Smooth muscle cell (in vitro differentiated cells): ENCODE data around the gene NEK11. TPM values are rescaled to one million over a fixed set of nuclear protein-coding genes. Genes with fewer than 3 reads are reported as not detected.

ENCODE experiments used
- DNase-seq: peaks from one replicate; lab custom pipeline; 2025; ENCODE audit not compliant: unreplicated experiment; lab: John Stamatoyannopoulos, UW
- H2AFZ ChIP-seq: fragments of 200-600 bp; sonication (generic); 2 replicates; pipeline ENCODE4 v1.6.0; 2016; ENCODE audit warnings: antibody characterized with exemption, low read depth, mild to moderate bottlenecking
- H3F3A ChIP-seq: fragments of 200-600 bp; sonication (generic); 2 replicates; pipeline ENCODE4 v1.6.0; 2017; ENCODE audit warnings: antibody characterized with exemption, low read depth
- H3K27ac ChIP-seq: fragments of 200-600 bp; sonication (generic); 2 replicates; pipeline ENCODE4 v1.5.1; 2016; ENCODE audit warnings: low read depth, mild to moderate bottlenecking
- H3K27me3 ChIP-seq: fragments of 200-600 bp; sonication (generic); 2 replicates; pipeline ENCODE4 v1.6.1; 2016; ENCODE audit warnings: low read depth, mild to moderate bottlenecking
- H3K36me3 ChIP-seq: fragments of 200-600 bp; sonication (generic); 2 replicates; pipeline ENCODE4 v1.5.1; 2016; ENCODE audit warnings: low read depth
- H3K4me1 ChIP-seq: fragments of 200-600 bp; sonication (generic); 2 replicates; pipeline ENCODE4 v1.5.1; 2016; ENCODE audit warnings: low read depth
- H3K4me2 ChIP-seq: fragments of 200-600 bp; sonication (generic); 2 replicates; pipeline ENCODE4 v1.6.0; 2016; ENCODE audit warnings: mild to moderate bottlenecking
- H3K4me3 ChIP-seq: fragments of 200-600 bp; sonication (generic); 2 replicates; pipeline ENCODE4 v1.5.1; 2016; ENCODE audit warnings: mild to moderate bottlenecking
- H3K79me2 ChIP-seq: fragments of 200-600 bp; sonication (generic); 2 replicates; pipeline ENCODE4 v1.6.0; 2016; ENCODE audit warnings: low read depth, mild to moderate bottlenecking
- H3K9ac ChIP-seq: fragments of 200-600 bp; sonication (generic); 2 replicates; pipeline ENCODE4 v1.6.0; 2016; ENCODE audit warnings: low read depth
- H3K9me3 ChIP-seq: fragments of 200-600 bp; sonication (generic); replicated peaks from 2 replicates; pipeline ENCODE4 v1.5.1; 2016; ENCODE audit warnings: low read depth
- H4K20me1 ChIP-seq: fragments of 200-600 bp; sonication (generic); 2 replicates; pipeline ENCODE4 v1.6.0; 2016; ENCODE audit warnings: low read depth
- WGBS: methylation state at CpG from one replicate; pipeline ENCODE4 v1.1.7; 2016; ENCODE audit warnings: low lambda C conversion rate; 5-methylcytosine and 5-hydroxymethylcytosine counted together
- polyA plus RNA-seq: library from polyadenylated mRNA; unstranded; fragments of >200 nt; fragmentation: Nextera tagmentation; extraction: Ambion mirVana; gene quantifications from 2 replicates; pipeline ENCODE4 v1.2.1, GENCODE V29; 2016
- total RNA-seq: library from RNA; depleted of rRNA; stranded (reverse); fragments of >200 nt; gene quantifications from 2 replicates; pipeline ENCODE4 v1.2.3, GENCODE V29; 2014
- TF ChIP-seq, protein P1 (sequence below): fragments of 200-600 bp; sonication (generic); IDR thresholded peaks from 2 replicates; pipeline ENCODE4 v1.5.1; 2017; ENCODE audit warnings: borderline replicate concordance, mild to moderate bottlenecking, antibody characterized with exemption; ENCODE audit not compliant: insufficient read depth, poor library complexity, severe bottlenecking

Gene NEK11
- total and polyA plus RNA-seq, 2 experiments from 2014 or later: 3.0 to 3.3 TPM

GRCh38 chr3:131008326-131008725, 18.4 kb upstream of the NEK11 start:
- TF ChIP-seq, protein P1, sequence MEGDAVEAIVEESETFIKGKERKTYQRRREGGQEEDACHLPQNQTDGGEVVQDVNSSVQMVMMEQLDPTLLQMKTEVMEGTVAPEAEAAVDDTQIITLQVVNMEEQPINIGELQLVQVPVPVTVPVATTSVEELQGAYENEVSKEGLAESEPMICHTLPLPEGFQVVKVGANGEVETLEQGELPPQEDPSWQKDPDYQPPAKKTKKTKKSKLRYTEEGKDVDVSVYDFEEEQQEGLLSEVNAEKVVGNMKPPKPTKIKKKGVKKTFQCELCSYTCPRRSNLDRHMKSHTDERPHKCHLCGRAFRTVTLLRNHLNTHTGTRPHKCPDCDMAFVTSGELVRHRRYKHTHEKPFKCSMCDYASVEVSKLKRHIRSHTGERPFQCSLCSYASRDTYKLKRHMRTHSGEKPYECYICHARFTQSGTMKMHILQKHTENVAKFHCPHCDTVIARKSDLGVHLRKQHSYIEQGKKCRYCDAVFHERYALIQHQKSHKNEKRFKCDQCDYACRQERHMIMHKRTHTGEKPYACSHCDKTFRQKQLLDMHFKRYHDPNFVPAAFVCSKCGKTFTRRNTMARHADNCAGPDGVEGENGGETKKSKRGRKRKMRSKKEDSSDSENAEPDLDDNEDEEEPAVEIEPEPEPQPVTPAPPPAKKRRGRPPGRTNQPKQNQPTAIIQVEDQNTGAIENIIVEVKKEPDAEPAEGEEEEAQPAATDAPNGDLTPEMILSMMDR: no peak

GRCh38 chr3:131009698-131010097, 17.0 kb upstream of the NEK11 start:
- no peaks in the 10 kb centered on the region for H3K27me3 ChIP-seq
- H3K9me3 ChIP-seq: no peaks in the 10 kb centered on the region
- no peak overlapping the region for H2AFZ ChIP-seq
- TF ChIP-seq, protein P1: no peak
- H3F3A ChIP-seq: no peaks in the 10 kb centered on the region
- H3K79me2 ChIP-seq: no peaks in the 10 kb centered on the region
- H3K4me2 ChIP-seq: no peak overlapping the region
- no peaks in the 10 kb centered on the region for H3K4me1 ChIP-seq
- WGBS: 100% methylated on average over 1 of the region's 1 CpG
- H4K20me1 ChIP-seq: no peaks in the 10 kb centered on the region
- no peak for DNase-seq
- no peak overlapping the region for H3K27ac ChIP-seq
- H3K4me3 ChIP-seq: no peak overlapping the region
- H3K9ac ChIP-seq: no peak overlapping the region
- H3K36me3 ChIP-seq: no peaks in the 10 kb centered on the region

More at GRCh38 chr3:131008326-131008725, 18.4 kb upstream of the NEK11 start:
- H3K4me1 ChIP-seq: no peaks in the 10 kb centered on the region
- H3K79me2 ChIP-seq: no peaks in the 10 kb centered on the region
- no peak for DNase-seq
- H2AFZ ChIP-seq: no peak overlapping the region
- H3K27ac ChIP-seq: no peak overlapping the region
- no peak overlapping the region for H3K4me3 ChIP-seq
- no peaks in the 10 kb centered on the region for H3K36me3 ChIP-seq
- no peak overlapping the region for H3K9ac ChIP-seq
- WGBS: 100% methylated on average over 1 of the region's 1 CpG
- no peaks in the 10 kb centered on the region for H4K20me1 ChIP-seq
- no peaks in the 10 kb centered on the region for H3F3A ChIP-seq
- no peaks in the 10 kb centered on the region for H3K27me3 ChIP-seq
- H3K9me3 ChIP-seq: no peaks in the 10 kb centered on the region
- H3K4me2 ChIP-seq: no peak overlapping the region

DNA sequence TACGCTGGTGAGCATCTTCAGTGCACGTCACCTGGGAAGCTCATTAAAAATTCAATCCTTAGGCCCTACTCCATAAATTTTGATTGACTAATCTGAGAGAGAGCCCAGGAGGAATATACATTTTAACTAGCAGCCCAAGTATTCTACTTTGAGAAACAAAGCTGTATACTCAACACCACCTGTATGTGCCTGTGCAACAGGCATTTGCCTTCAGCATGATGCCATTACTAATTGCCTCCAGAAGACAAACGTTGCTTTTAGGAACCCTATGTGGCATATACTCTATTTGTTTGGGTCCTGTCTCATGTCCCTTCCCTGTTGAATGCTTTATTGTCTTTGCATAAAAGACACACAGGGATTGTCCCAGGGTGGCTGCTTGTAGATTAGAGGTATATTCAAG, 7.7 kb upstream of the NEK11 start:
- Histone ChIP-seq H3F3A (no peaks in the 10 kb centered on the region), H3K27ac (no peak overlapping the region), H3K4me2 (no peak overlapping the region), H3K9me3 (no peaks in the 10 kb centered on the region), H3K9ac (no peak overlapping the region), H2AFZ (no peak overlapping the region), H3K36me3 (no peaks in the 10 kb centered on the region), H3K27me3 (no peaks in the 10 kb centered on the region), H3K4me3 (no peak overlapping the region), H3K79me2 (no peaks in the 10 kb centered on the region), H4K20me1 (no peaks in the 10 kb centered on the region), H3K4me1 (no peaks in the 10 kb centered on the region)
- no peak for DNase-seq
- TF ChIP-seq, protein P1: no peak
- WGBS: 87% methylated on average over 3 of the region's 3 CpGs

DNA sequence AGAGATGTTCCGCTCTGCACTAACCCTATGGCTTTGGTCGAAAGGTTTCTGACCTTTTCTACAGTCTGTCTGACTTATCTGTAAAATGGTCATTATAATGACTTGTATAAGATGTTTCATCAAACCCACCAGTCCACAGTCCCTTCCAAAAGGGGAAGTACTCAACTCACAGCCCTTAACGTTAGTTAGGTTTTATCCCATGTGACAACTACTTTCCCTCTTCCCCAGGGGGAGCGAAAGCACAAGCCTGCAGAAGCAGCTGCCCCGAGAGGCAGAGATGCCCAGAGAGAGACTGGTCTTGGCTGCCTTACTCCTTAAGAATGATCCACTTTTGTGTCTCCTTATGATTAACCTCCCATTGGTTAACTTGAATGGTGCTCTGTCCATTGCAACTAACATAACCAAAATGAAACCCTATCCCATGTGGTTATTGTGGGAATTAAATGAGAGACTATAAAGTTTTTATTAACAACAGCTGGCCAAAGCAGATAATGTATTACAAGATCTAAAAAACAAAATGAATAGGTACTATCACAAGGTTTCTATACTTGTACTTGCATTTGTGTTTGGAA, 6.5 kb upstream of the NEK11 start:
- TF ChIP-seq, protein P1: no peak
- H3K27ac ChIP-seq: no peak overlapping the region
- no peaks in the 10 kb centered on the region for H3K27me3 ChIP-seq
- H3K4me1 ChIP-seq: no peaks in the 10 kb centered on the region
- no peaks in the 10 kb centered on the region for H3K9me3 ChIP-seq
- 81% methylated on average over 5 of the region's 5 CpGs for WGBS
- no peaks in the 10 kb centered on the region for H4K20me1 ChIP-seq
- H3K9ac ChIP-seq: no peak overlapping the region
- DNase-seq: no peak
- H3K79me2 ChIP-seq: no peaks in the 10 kb centered on the region
- no peak overlapping the region for H2AFZ ChIP-seq
- H3K4me3 ChIP-seq: no peak overlapping the region
- no peaks in the 10 kb centered on the region for H3F3A ChIP-seq
- no peaks in the 10 kb centered on the region for H3K36me3 ChIP-seq
- no peak overlapping the region for H3K4me2 ChIP-seq
